ENCODE measurements around the gene ITGA2B. TPM values are rescaled to one million over a fixed set of nuclear protein-coding genes. Genes with fewer than 3 reads are reported as not detected.
A peak's percentile ranks its signal among the peaks of the same experiment; 100 is the strongest.

The ITGA2B gene
- total RNA-seq, 4 donors from 2014 or later: 1.5 to 3.0 (median 2.8) TPM

DNA sequence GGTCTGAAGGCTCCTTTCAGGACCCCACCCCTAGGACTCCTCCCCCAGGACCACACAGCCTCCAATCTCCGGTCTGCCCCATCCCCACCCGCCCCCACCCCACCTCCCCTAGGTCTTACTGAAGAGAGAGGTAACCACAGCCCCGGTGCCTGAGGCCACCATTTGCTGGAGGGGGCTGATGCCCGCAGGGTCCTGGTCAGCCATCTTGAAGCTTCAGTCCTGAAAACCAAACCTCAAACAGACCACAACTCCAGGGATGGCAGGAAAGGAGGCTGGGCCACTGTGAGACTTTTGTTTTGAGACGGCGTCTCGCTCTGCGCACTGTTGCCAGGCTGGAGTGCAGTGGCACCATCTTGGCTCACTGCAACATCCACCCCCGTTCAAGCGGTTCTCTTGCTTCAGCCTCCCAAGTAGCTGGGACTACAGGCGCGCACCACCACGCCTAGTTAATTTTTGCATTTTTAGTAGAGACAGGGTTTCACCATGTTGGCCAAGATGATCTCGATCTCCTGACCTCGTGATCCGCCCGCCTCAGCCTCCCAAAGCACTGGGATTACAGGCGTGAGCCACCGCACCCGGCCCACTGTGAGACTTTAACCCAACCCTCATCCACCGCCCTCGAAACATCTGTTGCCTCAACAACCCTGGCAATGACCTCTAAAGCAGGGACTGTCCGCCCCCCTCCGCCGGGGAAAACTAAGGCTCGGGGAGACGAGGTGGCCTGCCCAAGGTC lies 65.9 kb downstream of the ITGA2B start:
- H3K27me3 ChIP-seq: no peaks in the 10 kb centered on the region
- H3K36me3 ChIP-seq: peaks cover 0 to 41% (median 7%) of the 10 kb centered on the region in 3 donors
- WGBS, 2 donors: 55 to 65% methylated on average over 25 to 26 of the region's 27 CpGs
- H3K4me3 ChIP-seq: peak overlapping the region; percentile 84 to 99 (median 95)
- no peak for DNase-seq (ENCODE audit: low spot score in 2 of 2)
- H3K9me3 ChIP-seq: no peaks in the 10 kb centered on the region
- peaks cover 0 to 41% (median 18%) of the 10 kb centered on the region in 4 donors for H3K4me1 ChIP-seq
- H3K27ac ChIP-seq: peak overlapping the region in 1 of 4 donors; percentile 91
- TF ChIP-seq EP300 (IDR thresholded peaks at IDR 0.05): no peak
- TF ChIP-seq, protein P1, sequence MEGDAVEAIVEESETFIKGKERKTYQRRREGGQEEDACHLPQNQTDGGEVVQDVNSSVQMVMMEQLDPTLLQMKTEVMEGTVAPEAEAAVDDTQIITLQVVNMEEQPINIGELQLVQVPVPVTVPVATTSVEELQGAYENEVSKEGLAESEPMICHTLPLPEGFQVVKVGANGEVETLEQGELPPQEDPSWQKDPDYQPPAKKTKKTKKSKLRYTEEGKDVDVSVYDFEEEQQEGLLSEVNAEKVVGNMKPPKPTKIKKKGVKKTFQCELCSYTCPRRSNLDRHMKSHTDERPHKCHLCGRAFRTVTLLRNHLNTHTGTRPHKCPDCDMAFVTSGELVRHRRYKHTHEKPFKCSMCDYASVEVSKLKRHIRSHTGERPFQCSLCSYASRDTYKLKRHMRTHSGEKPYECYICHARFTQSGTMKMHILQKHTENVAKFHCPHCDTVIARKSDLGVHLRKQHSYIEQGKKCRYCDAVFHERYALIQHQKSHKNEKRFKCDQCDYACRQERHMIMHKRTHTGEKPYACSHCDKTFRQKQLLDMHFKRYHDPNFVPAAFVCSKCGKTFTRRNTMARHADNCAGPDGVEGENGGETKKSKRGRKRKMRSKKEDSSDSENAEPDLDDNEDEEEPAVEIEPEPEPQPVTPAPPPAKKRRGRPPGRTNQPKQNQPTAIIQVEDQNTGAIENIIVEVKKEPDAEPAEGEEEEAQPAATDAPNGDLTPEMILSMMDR (IDR thresholded peaks at IDR 0.05): no peak
- TF ChIP-seq POLR2A (IDR thresholded peaks at IDR 0.05): no peak

DNA sequence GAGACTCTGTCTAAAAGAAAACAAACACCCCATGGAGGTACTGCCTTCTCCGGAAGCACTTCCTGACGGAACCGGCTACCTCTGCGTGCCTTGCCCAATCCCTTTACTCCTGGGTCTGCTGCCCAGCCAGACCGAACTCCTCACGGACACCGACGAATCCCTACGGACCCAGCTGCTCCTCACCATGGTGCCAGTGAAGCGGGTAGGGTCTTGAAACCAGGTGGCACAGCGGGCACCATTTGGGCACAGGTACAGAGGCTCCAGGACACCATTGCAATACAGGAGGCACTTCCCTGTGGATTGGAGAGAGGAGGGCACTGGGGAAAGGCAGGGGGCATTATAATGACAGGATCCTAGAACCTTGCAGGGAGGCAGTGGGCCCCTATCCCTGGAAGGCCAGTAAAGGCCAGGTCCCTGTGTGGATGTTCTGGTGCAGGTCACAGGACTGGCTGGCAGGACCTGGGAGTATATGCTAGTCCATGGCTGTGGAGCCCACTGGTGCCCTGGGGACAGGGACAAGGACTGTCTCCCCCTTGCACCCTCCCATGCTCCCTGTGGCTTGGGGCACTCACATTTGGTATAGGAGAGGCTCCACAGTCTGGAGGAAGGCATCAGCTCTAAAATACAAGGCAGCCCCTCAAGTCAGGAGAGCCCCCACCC lies 67.1 kb downstream of the ITGA2B start:
- peaks cover 0 to 40% (median 18%) of the 10 kb centered on the region in 4 donors for H3K4me1 ChIP-seq
- H3K27me3 ChIP-seq: peaks cover 0 to 7% of the 10 kb centered on the region in 2 donors
- TF ChIP-seq, protein P1 (IDR thresholded peaks at IDR 0.05): no peak
- TF ChIP-seq EP300 (IDR thresholded peaks at IDR 0.05) (no peak), POLR2A (IDR thresholded peaks at IDR 0.05) (no peak)
- peaks cover 0 to 41% (median 7%) of the 10 kb centered on the region in 3 donors for H3K36me3 ChIP-seq
- H3K27ac ChIP-seq: no peak overlapping the region
- H3K9me3 ChIP-seq: no peaks in the 10 kb centered on the region
- WGBS, 2 donors: 94 to 100% methylated on average over 2 to 11 of the region's 11 CpGs
- no peak overlapping the region for H3K4me3 ChIP-seq
- DNase-seq (ENCODE audit: low spot score in 2 of 2): no peak

Small RNAs within 50 kb of the gene (small RNA-seq; reads per million reads assigned to genes)
- not detected for gene RN7SL258P

Other genes with a start within 250 kb of the ITGA2B start
- gene HROB, start 247.7 kb downstream of the ITGA2B start, total RNA-seq: 1 to 10 TPM; 1.5 to 2.7 (median 2.1) TPM
- 1 to 10 TPM in 1 of 4 donors, not detected in 3; 2.7 TPM for gene ASB16, start 218.9 kb downstream of the ITGA2B start, total RNA-seq
- 10 to 100 TPM; 28.6 to 41.2 (median 35.6) TPM for gene TMUB2, start 202.7 kb downstream of the ITGA2B start, total RNA-seq
- 10 to 100 TPM; 40.9 to 60.4 (median 52.7) TPM for gene ATXN7L3, start 189.8 kb downstream of the ITGA2B start, total RNA-seq
- 10 to 100 TPM; 65.7 to 71.9 (median 69.3) TPM for gene UBTF, start 170.0 kb downstream of the ITGA2B start, total RNA-seq
- gene SLC4A1, start 121.5 kb downstream of the ITGA2B start, total RNA-seq: under 1 TPM in 1 of 4 donors, not detected in 3; 0.21 TPM
- not detected for gene RUNDC3A, start 81.0 kb downstream of the ITGA2B start, total RNA-seq
- 10 to 100 TPM; 51.3 to 99.0 (median 70.9) TPM for gene SLC25A39, start 64.8 kb downstream of the ITGA2B start, total RNA-seq
- gene GRN, start 44.3 kb downstream of the ITGA2B start, total RNA-seq: 100 to 1,000 TPM; 159 to 223 (median 188) TPM
- gene FAM171A2, start 25.8 kb downstream of the ITGA2B start, total RNA-seq: 1 to 10 TPM; 1.0 to 8.1 (median 5.2) TPM
- 10 to 100 TPM; 55.1 to 71.2 (median 59.8) TPM for gene GPATCH8, start 113.8 kb upstream of the ITGA2B start, total RNA-seq
- gene FZD2, start 167.8 kb upstream of the ITGA2B start, total RNA-seq: 10 to 100 TPM in 3 of 4 donors, 1 to 10 TPM in 1; 6.3 to 27.8 (median 16.2) TPM

Measured in tibial nerve (tissue), 4 donors.